ENCODE data around the gene PTPRE.

- TF ChIP-seq, protein P1, sequence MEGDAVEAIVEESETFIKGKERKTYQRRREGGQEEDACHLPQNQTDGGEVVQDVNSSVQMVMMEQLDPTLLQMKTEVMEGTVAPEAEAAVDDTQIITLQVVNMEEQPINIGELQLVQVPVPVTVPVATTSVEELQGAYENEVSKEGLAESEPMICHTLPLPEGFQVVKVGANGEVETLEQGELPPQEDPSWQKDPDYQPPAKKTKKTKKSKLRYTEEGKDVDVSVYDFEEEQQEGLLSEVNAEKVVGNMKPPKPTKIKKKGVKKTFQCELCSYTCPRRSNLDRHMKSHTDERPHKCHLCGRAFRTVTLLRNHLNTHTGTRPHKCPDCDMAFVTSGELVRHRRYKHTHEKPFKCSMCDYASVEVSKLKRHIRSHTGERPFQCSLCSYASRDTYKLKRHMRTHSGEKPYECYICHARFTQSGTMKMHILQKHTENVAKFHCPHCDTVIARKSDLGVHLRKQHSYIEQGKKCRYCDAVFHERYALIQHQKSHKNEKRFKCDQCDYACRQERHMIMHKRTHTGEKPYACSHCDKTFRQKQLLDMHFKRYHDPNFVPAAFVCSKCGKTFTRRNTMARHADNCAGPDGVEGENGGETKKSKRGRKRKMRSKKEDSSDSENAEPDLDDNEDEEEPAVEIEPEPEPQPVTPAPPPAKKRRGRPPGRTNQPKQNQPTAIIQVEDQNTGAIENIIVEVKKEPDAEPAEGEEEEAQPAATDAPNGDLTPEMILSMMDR (IDR thresholded peaks at IDR 0.05), result no peak
- no peak for TF ChIP-seq POLR2A (IDR thresholded peaks at IDR 0.05)
These were observed 191.7 kb downstream of the PTPRE start for GRCh38 chr10:128098631-128099030.
